ENCODE measurements around the gene HOXC9. TPM values are rescaled to one million over a fixed set of nuclear protein-coding genes. Genes with fewer than 3 reads are reported as not detected.
"Not testable (repeated sequence)": the region's sequence is repeated elsewhere in the genome, so short reads cannot be mapped to it uniquely, and the experiment has no call there.

Gene HOXC9
- total RNA-seq, 1 experiment from 2014 or later = 6.0 TPM

DNA sequence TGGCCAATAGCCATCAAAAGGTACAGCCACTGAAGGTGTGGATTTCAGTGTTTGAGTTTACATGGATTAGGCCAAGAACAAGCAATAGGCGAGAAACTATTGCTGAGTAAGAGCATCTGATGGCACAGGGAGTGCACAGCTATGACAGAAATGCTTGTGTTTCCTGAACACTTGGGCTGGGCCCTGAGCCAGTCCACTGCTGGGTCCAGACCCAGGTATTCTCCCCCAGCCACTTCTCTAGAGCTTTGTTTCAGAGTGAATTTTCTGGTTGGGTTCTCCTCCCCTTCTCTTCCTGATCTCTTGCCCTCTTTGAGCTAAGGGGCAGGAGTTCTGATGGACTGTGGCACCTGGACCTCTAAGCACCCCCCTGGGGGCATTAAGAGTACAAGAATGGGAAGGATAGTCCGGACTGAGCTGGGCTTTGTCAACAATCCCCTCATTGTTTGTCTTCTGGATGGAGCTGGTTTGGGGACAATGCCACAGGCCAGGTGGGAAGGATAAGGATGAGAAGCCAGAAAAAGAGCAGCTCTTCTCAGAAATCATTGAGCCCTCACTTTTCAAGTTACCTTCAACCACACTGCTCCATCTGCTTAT lies 41.2 kb downstream of the HOXC9 start:
- Mint-ChIP-seq H3K4me3 (ENCODE audit: unreplicated experiment) (no peak overlapping the region), H3K9me3 (ENCODE audit: unreplicated experiment) (no peaks in the 10 kb centered on the region), H3K27ac (ENCODE audit: low read depth, unreplicated experiment) (no peak overlapping the region), H3K4me1 (ENCODE audit: insufficient read depth, unreplicated experiment) (peaks cover 6% of the 10 kb centered on the region), H3K27me3 (ENCODE audit: insufficient read depth, unreplicated experiment) (no peaks in the 10 kb centered on the region), H3K36me3 (ENCODE audit: insufficient read depth, unreplicated experiment) (no peaks in the 10 kb centered on the region)
- BruUV-seq (replicated peaks) = no TSS peak
- intact Hi-C loops (cut with micrococcal nuclease) = no loop called here
- TF ChIP-seq, protein P1, sequence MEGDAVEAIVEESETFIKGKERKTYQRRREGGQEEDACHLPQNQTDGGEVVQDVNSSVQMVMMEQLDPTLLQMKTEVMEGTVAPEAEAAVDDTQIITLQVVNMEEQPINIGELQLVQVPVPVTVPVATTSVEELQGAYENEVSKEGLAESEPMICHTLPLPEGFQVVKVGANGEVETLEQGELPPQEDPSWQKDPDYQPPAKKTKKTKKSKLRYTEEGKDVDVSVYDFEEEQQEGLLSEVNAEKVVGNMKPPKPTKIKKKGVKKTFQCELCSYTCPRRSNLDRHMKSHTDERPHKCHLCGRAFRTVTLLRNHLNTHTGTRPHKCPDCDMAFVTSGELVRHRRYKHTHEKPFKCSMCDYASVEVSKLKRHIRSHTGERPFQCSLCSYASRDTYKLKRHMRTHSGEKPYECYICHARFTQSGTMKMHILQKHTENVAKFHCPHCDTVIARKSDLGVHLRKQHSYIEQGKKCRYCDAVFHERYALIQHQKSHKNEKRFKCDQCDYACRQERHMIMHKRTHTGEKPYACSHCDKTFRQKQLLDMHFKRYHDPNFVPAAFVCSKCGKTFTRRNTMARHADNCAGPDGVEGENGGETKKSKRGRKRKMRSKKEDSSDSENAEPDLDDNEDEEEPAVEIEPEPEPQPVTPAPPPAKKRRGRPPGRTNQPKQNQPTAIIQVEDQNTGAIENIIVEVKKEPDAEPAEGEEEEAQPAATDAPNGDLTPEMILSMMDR (IDR thresholded peaks at IDR 0.05; ENCODE audit: unreplicated experiment) = no peak
- ChIA-PET POLR2A (interaction anchor here (0.9 kb wide), 1 partner anchor 10 kb away, joined by 4 read pairs; no protein-coding TSS in a partner anchor), CTCF (interaction anchor here (0.6 to 1.6 kb wide), 5 partner anchors 9 to 208 kb away, joined by 3 to 16 read pairs (median 3); partner anchors contain the start of gene HOXC5)
- DNase-seq (ENCODE audit: unreplicated experiment) = no peak

DNA sequence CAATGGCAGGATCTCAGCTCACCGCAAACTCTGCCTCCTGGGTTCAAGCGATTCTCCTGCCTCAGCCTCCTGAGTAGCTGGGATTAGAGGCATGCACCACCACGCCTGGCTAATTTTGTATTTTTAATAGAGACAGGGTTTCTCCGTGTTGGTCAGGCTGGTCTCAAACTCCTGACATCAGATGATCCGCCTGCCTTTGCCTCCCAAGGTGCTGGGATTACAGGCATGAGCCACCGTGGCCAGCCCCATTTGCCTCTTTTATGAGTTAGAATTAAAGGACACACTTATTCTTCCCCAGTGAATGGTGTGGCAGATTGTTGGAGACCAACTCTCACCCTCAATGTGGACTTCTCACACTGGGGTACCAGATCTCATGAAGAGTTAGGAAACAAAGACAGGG lies 42.1 kb downstream of the HOXC9 start:
- H3K36me3 Mint-ChIP-seq (ENCODE audit: insufficient read depth, unreplicated experiment); H3K9me3 Mint-ChIP-seq (ENCODE audit: unreplicated experiment); BruUV-seq (replicated peaks); DNase-seq (ENCODE audit: unreplicated experiment); H3K4me1 Mint-ChIP-seq (ENCODE audit: insufficient read depth, unreplicated experiment); H3K4me3 Mint-ChIP-seq (ENCODE audit: unreplicated experiment); intact Hi-C loops (cut with micrococcal nuclease); H3K27ac Mint-ChIP-seq (ENCODE audit: low read depth, unreplicated experiment); H3K27me3 Mint-ChIP-seq (ENCODE audit: insufficient read depth, unreplicated experiment): not testable (repeated sequence)
- ChIA-PET CTCF (interaction anchor here (1.4 to 1.5 kb wide), 2 partner anchors 9 to 150 kb away, joined by 6 to 16 read pairs; partner anchors contain the start of gene HOXC5), POLR2A (interaction anchor here (0.9 kb wide), 1 partner anchor 9 kb away, joined by 4 read pairs; no protein-coding TSS in a partner anchor)

DNA sequence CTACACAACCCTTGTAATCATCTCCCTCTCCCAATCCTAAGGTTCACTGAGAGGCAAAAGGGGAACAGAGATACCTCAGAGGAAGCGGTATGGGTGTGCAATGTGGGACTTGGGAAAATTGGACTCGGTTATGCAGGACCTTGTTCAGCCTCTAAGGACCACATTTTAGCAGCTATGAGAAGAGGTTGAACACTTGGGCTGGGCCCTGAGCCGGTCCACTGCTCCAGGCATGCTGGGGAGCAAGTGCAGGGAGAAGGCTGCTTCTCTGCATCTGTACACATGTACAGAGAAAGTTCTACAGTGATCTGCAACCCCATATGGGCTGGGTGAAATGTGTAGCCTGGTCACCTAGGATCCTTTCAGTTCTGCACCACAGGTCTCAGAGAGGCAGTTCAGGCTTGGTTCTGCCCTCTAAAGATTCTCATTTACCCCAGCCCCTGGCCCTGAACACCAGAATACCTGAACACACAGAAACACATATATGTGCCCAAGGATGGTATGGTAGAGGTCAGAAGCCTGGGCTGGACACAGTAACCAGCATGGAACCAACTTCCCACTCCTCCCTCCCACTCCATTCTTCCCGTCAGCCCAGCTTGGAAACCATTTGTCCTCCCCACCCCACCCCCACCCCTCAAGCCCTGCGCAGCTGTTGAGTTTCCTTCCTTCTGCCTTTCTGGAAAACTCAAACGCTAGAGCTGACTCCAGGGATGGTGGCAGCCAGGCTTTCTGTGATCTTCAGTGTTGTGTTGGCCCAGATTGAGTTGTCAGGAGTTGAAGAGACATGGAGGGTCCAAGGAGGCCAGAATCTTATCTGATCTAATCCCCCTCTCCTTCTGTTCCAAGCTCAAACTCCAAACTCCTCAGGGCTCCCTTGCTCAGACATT lies 43.3 kb downstream of the HOXC9 start:
- no TSS peak for BruUV-seq (replicated peaks)
- no peak overlapping the region for H3K27ac Mint-ChIP-seq (ENCODE audit: low read depth, unreplicated experiment)
- CTCF ChIA-PET = interaction anchor here (0.7 to 3.0 kb wide), 3 partner anchors 11 to 171 kb away, joined by 3 to 15 read pairs (median 4); partner anchors contain the start of gene HOXC5
- no peak for DNase-seq (ENCODE audit: unreplicated experiment)
- no peaks in the 10 kb centered on the region for H3K4me1 Mint-ChIP-seq (ENCODE audit: insufficient read depth, unreplicated experiment)
- POLR2A ChIA-PET = interaction anchor here (0.7 kb wide), 1 partner anchor 28 kb away, joined by 3 read pairs; no protein-coding TSS in a partner anchor
- H3K4me3 Mint-ChIP-seq (ENCODE audit: unreplicated experiment) = no peak overlapping the region
- H3K36me3 Mint-ChIP-seq (ENCODE audit: insufficient read depth, unreplicated experiment) = no peaks in the 10 kb centered on the region
- no peaks in the 10 kb centered on the region for H3K9me3 Mint-ChIP-seq (ENCODE audit: unreplicated experiment)
- TF ChIP-seq, protein P1 (IDR thresholded peaks at IDR 0.05; ENCODE audit: unreplicated experiment) = no peak
- H3K27me3 Mint-ChIP-seq (ENCODE audit: insufficient read depth, unreplicated experiment) = no peaks in the 10 kb centered on the region
- intact Hi-C loops (cut with micrococcal nuclease) = no loop called here

DNA sequence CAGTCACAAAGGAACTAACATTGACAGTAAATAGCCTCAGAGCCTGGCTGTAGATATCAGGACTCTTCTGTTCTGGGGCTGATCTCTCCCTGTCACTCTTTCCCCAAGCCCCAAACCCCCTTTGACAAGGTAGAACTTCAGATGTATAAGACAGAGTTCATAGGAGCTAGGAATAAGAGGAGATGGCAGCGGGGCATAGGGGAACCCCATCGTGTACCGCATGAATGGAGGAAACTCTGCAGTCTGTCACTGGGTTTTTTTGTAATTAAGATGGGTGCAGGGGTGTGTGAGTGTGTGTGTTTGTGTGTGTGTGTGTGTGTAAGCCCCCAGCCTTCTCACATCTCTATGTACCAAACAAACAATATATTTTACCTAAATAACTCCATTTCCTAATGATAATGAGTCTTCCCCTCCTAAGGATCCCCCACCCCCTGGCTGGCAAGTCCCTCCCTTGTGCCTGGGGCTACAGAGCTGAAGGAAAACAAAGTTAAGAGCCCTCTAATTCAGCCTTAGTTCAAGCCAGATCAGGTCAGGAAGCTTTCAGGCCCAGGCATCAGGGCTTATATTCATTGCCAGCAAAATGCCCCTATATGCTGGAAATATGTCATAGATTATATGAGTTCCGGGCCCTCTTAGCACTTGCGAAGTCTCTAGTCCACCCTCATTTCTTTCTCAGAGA lies 44.6 kb downstream of the HOXC9 start:
- Mint-ChIP-seq H3K4me1 (ENCODE audit: insufficient read depth, unreplicated experiment) (no peaks in the 10 kb centered on the region), H3K4me3 (ENCODE audit: unreplicated experiment) (no peak overlapping the region), H3K36me3 (ENCODE audit: insufficient read depth, unreplicated experiment) (no peaks in the 10 kb centered on the region), H3K27me3 (ENCODE audit: insufficient read depth, unreplicated experiment) (no peaks in the 10 kb centered on the region), H3K9me3 (ENCODE audit: unreplicated experiment) (no peaks in the 10 kb centered on the region), H3K27ac (ENCODE audit: low read depth, unreplicated experiment) (no peak overlapping the region)
- TF ChIP-seq, protein P1 (IDR thresholded peaks at IDR 0.05; ENCODE audit: unreplicated experiment) = no peak
- no peak for DNase-seq (ENCODE audit: unreplicated experiment)
- intact Hi-C loops (cut with micrococcal nuclease) = no loop called here
- ChIA-PET POLR2A (interaction anchor here (1.2 kb wide), 1 partner anchor 292 kb away, joined by 3 read pairs; no protein-coding TSS in a partner anchor), CTCF (interaction anchor here (0.5 to 3.0 kb wide), 5 partner anchors 12 to 280 kb away, joined by 3 to 15 read pairs (median 3); partner anchors contain the start of gene HOXC5)
- BruUV-seq (replicated peaks) = no TSS peak
